Measurements from ENCODE around the gene PEAR1. TPM values are rescaled to one million over a fixed set of nuclear protein-coding genes. Genes with fewer than 3 reads are reported as not detected.

The PEAR1 gene
- total RNA-seq, 1 experiment from 2014 or later, result 0.18 TPM

DNA sequence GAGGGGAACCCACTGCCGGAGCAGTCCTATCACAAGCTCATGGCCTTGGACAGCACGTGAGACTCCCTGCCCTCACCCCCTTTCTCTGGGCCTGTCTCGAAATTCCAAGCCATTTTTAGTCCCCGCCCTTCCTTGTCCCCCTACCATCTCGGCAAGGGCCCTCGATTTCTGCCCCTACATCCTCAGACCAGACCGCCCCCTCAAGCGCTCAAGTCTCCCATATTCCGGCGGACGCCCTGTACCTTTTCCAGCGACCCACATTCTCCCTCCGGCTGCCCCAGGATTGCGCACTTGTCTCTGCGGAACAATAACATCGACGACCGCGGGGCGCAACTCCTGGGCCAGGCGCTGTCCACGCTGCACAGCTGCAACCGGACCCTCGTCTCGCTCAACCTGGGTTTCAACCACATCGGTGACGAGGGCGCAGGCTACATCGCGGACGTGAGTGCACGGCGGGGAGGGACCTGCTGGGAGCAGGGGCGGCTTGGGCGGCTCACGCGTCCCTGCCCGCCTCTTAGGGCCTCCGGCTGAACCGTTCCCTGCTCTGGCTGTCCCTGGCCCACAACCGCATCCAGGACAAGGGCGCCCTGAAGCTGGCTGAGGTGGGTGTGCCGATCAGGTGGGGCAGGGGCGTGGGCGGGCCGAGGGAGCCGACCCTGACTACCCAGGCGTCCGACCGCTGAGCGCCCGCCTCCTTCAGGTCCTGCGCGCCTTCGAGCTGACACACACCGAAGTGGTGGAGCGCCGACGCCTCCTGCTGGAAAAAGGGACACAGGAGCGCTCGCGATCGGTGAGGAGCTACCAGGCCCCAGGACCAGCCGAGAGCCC, 33.9 kb downstream of the PEAR1 start:
- H3K4me3 Mint-ChIP-seq (ENCODE audit: unreplicated experiment), result peak overlapping the region; percentile 64
- H3K9me3 ChIP-seq, result no peaks in the 10 kb centered on the region
- peak overlapping the region; percentile 22 for H3K27ac Mint-ChIP-seq (ENCODE audit: unreplicated experiment)
- ChIA-PET POLR2A (interaction anchor here (0.7 to 0.8 kb wide), 2 partner anchors 41 to 113 kb away, joined by 3 to 11 read pairs; no protein-coding TSS in a partner anchor), CTCF (interaction anchor here (0.5 to 2.1 kb wide), 31 partner anchors 9 to 308 kb away, joined by 3 to 36 read pairs (median 4); partner anchors contain the start of genes HAPLN2, ISG20L2, METTL25B and MRPL24)
- peaks cover 3% of the 10 kb centered on the region; the same call in 1 of the 2 replicates for H3K27me3 ChIP-seq (replicated peaks; ENCODE audit: control insufficient read depth, insufficient read depth, low read length)
- peaks cover 19% of the 10 kb centered on the region for H3K36me3 Mint-ChIP-seq (ENCODE audit: insufficient read depth, unreplicated experiment)
- H3K4me3 ChIP-seq (ENCODE audit: low read depth, low read length), result peak overlapping the region; percentile 43
- TF ChIP-seq, protein P1, sequence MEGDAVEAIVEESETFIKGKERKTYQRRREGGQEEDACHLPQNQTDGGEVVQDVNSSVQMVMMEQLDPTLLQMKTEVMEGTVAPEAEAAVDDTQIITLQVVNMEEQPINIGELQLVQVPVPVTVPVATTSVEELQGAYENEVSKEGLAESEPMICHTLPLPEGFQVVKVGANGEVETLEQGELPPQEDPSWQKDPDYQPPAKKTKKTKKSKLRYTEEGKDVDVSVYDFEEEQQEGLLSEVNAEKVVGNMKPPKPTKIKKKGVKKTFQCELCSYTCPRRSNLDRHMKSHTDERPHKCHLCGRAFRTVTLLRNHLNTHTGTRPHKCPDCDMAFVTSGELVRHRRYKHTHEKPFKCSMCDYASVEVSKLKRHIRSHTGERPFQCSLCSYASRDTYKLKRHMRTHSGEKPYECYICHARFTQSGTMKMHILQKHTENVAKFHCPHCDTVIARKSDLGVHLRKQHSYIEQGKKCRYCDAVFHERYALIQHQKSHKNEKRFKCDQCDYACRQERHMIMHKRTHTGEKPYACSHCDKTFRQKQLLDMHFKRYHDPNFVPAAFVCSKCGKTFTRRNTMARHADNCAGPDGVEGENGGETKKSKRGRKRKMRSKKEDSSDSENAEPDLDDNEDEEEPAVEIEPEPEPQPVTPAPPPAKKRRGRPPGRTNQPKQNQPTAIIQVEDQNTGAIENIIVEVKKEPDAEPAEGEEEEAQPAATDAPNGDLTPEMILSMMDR (IDR thresholded peaks at IDR 0.05; ENCODE audit: insufficient read depth in 1 of 2, low read depth in 1 of 2, low read length in 1 of 2, severe bottlenecking in 1 of 2, unreplicated experiment in 1 of 2), result peak; percentile 66 to 91
- peaks cover 6% of the 10 kb centered on the region for H3K4me1 Mint-ChIP-seq (ENCODE audit: low read depth, unreplicated experiment)
- H3K36me3 ChIP-seq (ENCODE audit: control insufficient read depth, insufficient read depth, low read length), result no peaks in the 10 kb centered on the region
- no peaks in the 10 kb centered on the region for H3K4me1 ChIP-seq
- peaks cover 34% of the 10 kb centered on the region for H3K27me3 Mint-ChIP-seq (ENCODE audit: insufficient read depth, unreplicated experiment)
- H3K9me3 Mint-ChIP-seq (ENCODE audit: unreplicated experiment), result no peaks in the 10 kb centered on the region
- peak; percentile 85 to 88 for DNase-seq
- intact Hi-C loops (cut with micrococcal nuclease; ENCODE audit: unreplicated experiment), result loop anchor here (1.0 to 10.0 kb wide), 3 partner anchors 35 to 239 kb away; no protein-coding TSS in a partner anchor
- BruUV-seq (replicated peaks), result no TSS peak

DNA sequence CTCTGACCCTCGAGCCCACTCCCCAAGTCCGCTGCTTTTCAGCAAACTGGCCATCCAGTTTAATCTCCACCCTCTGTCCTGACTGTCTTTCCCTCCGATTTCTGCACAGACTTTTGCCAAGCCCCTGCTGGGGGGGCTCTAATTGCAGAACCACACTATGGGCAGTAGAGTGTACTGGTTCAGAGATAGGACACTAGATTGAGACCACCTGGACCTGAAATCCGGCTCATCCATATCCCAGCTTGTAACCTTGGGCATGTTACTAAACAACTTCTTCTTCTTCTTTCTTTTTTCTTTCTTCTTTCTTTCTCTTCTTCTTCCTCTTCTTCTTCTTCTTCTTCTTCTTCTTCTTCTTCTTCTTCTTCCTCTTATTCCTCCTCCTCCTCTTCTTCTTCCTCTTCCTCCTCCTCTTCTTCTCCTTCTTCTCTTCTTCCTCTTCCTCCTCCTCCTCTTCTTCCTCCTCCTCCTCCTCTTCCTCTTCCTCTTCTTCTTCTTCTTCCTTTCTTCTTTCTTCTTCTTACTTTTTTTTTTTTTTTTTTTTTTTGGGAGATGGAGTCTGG, 34.6 kb downstream of the PEAR1 start:
- Histone ChIP-seq H3K4me3 (ENCODE audit: low read depth, low read length) (peak overlapping the region; percentile 43), H3K4me1 (no peaks in the 10 kb centered on the region), H3K9me3 (no peaks in the 10 kb centered on the region), H3K27me3 (replicated peaks; ENCODE audit: control insufficient read depth, insufficient read depth, low read length) (peaks cover 2% of the 10 kb centered on the region; the same call in 1 of the 2 replicates), H3K36me3 (ENCODE audit: control insufficient read depth, insufficient read depth, low read length) (no peaks in the 10 kb centered on the region)
- peak overlapping the region; percentile 64 for H3K4me3 Mint-ChIP-seq (ENCODE audit: unreplicated experiment)
- TF ChIP-seq, protein P1 (IDR thresholded peaks at IDR 0.05; ENCODE audit: insufficient read depth in 1 of 2, low read depth in 1 of 2, low read length in 1 of 2, severe bottlenecking in 1 of 2, unreplicated experiment in 1 of 2), result no peak
- POLR2A ChIA-PET, result interaction anchor here (0.7 to 0.8 kb wide), 2 partner anchors 41 to 114 kb away, joined by 3 to 11 read pairs; no protein-coding TSS in a partner anchor
- intact Hi-C loops (cut with micrococcal nuclease; ENCODE audit: unreplicated experiment), result loop anchor here (10.0 kb wide), 1 partner anchor 147 kb away; no protein-coding TSS in a partner anchor
- CTCF ChIA-PET, result interaction anchor here (0.5 to 2.1 kb wide), 33 partner anchors 9 to 309 kb away, joined by 3 to 36 read pairs (median 4); partner anchors contain the start of genes HAPLN2, ISG20L2, METTL25B and MRPL24
- no peak for DNase-seq
- no peak overlapping the region for H3K27ac Mint-ChIP-seq (ENCODE audit: unreplicated experiment)
- H3K9me3 Mint-ChIP-seq (ENCODE audit: unreplicated experiment), result no peaks in the 10 kb centered on the region
- peaks cover 31% of the 10 kb centered on the region for H3K27me3 Mint-ChIP-seq (ENCODE audit: insufficient read depth, unreplicated experiment)
- peaks cover 24% of the 10 kb centered on the region for H3K36me3 Mint-ChIP-seq (ENCODE audit: insufficient read depth, unreplicated experiment)
- BruUV-seq (replicated peaks), result no TSS peak
- H3K4me1 Mint-ChIP-seq (ENCODE audit: low read depth, unreplicated experiment), result peaks cover 6% of the 10 kb centered on the region

DNA sequence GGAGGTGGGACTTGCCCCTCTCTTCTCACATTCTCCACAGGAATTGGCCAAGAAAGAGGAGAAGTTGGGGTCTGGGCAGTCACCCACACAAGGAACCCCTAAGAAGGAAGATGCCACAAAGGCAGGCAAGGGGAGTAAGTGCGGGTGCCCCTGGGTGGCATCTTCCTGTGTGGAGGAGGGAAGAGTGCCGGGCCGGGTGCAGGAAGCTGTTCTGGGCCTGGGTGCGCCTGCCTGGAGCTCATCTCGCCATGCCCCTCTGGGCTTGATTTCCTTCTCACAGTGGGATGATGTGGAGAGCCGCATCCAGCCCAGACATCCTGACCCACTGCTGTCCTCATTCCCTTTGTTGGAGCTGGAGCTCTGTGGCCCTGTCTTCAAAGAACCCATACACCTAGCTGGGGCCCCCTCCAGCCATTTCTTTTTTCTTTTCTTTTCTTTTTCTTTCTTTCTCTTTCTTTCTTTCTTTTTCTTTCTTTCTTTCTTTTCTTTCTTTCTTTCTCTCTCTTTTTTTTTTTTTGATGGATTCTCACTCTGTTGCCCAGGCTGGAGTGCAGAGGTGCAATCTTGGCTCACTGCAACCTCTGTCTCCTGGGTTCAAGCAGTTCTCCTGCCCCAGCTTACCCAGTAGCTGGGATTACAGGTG, 36.2 kb downstream of the PEAR1 start:
- CTCF ChIA-PET, result interaction anchor here (0.7 kb wide), 1 partner anchor 317 kb away, joined by 4 read pairs; no protein-coding TSS in a partner anchor
- H3K4me3 Mint-ChIP-seq (ENCODE audit: unreplicated experiment), result no peak overlapping the region
- intact Hi-C loops (cut with micrococcal nuclease; ENCODE audit: unreplicated experiment), result loop anchor here (10.0 kb wide), 1 partner anchor 145 kb away; no protein-coding TSS in a partner anchor

More for the DNA sequence above, 36.2 kb downstream of the PEAR1 start:
- H3K4me3 ChIP-seq (ENCODE audit: low read depth, low read length), result no peak overlapping the region
- H3K27ac Mint-ChIP-seq (ENCODE audit: unreplicated experiment), result no peak overlapping the region
- H3K4me1 ChIP-seq, result no peaks in the 10 kb centered on the region
- H3K9me3 Mint-ChIP-seq (ENCODE audit: unreplicated experiment), result no peaks in the 10 kb centered on the region
- no peaks in the 10 kb centered on the region for H3K27me3 ChIP-seq (replicated peaks; ENCODE audit: control insufficient read depth, insufficient read depth, low read length)
- BruUV-seq (replicated peaks), result no TSS peak
- H3K36me3 Mint-ChIP-seq (ENCODE audit: insufficient read depth, unreplicated experiment), result peaks cover 34% of the 10 kb centered on the region
- no peaks in the 10 kb centered on the region for H3K9me3 ChIP-seq
- peaks cover 29% of the 10 kb centered on the region for H3K27me3 Mint-ChIP-seq (ENCODE audit: insufficient read depth, unreplicated experiment)
- TF ChIP-seq, protein P1 (IDR thresholded peaks at IDR 0.05; ENCODE audit: insufficient read depth in 1 of 2, low read depth in 1 of 2, low read length in 1 of 2, severe bottlenecking in 1 of 2, unreplicated experiment in 1 of 2), result no peak
- POLR2A ChIA-PET, result interaction anchor here (0.7 kb wide), 1 partner anchor 113 kb away, joined by 5 read pairs; no protein-coding TSS in a partner anchor
- no peaks in the 10 kb centered on the region for H3K36me3 ChIP-seq (ENCODE audit: control insufficient read depth, insufficient read depth, low read length)
- DNase-seq, result no peak
- H3K4me1 Mint-ChIP-seq (ENCODE audit: low read depth, unreplicated experiment), result peaks cover 6% of the 10 kb centered on the region
